Neural crest cell (in vitro differentiated cells): ENCODE data around the gene LRRIQ4. TPM values are rescaled to one million over a fixed set of nuclear protein-coding genes. Genes with fewer than 3 reads are reported as not detected.

Experiments
- DNase-seq: peaks from one replicate; pipeline ENCODE4 v3.0.0; 2021; ENCODE audit warnings: low read depth, mixed read lengths, low spot score
- H3K27ac Mint-ChIP-seq: one replicate; pipeline ENCODE4 v1.8.0; 2021; ENCODE audit warnings: mild to moderate bottlenecking, mixed read lengths; ENCODE audit not compliant: unreplicated experiment
- H3K27me3 Mint-ChIP-seq: 2 replicates; pipeline ENCODE4 v1.8.0; 2021; ENCODE audit warnings: low read depth, mild to moderate bottlenecking, mixed read lengths
- H3K36me3 Mint-ChIP-seq: 2 replicates; pipeline ENCODE4 v1.8.0; 2021; ENCODE audit warnings: low read depth, mild to moderate bottlenecking, mixed read lengths
- H3K4me1 Mint-ChIP-seq: 2 replicates; pipeline ENCODE4 v1.8.0; 2021; ENCODE audit warnings: mixed read lengths
- H3K4me3 Mint-ChIP-seq: one replicate; pipeline ENCODE4 v1.8.0; 2021; ENCODE audit warnings: mild to moderate bottlenecking, mixed read lengths
- H3K9me3 Mint-ChIP-seq: 2 replicates; pipeline ENCODE4 v1.8.0; 2021; ENCODE audit warnings: mixed read lengths
- total RNA-seq: library from RNA; stranded (reverse); gene quantifications from 2 replicates; pipeline ENCODE4 v1.2.1, GENCODE V29; 2021
- TF ChIP-seq, protein P1 (sequence below): fragments of 200-600 bp; sonication (generic); conservative IDR thresholded peaks from 2 replicates; pipeline ENCODE4 v1.5.0; 2021; ENCODE audit warnings: antibody characterized with exemption, mild to moderate bottlenecking

LRRIQ4 gene
- total RNA-seq, 1 donor from 2014 or later = 0.12 TPM

GRCh38 chr3:169836078-169836941 lies 23.6 kb downstream of the LRRIQ4 start:
- DNase-seq = no peak
- Mint-ChIP-seq H3K9me3 (peaks cover 3% of the 10 kb centered on the region), H3K27ac (peak overlapping the region; percentile 40), H3K27me3 (no peaks in the 10 kb centered on the region), H3K4me3 (no peak overlapping the region), H3K4me1 (peaks cover 11% of the 10 kb centered on the region), H3K36me3 (no peaks in the 10 kb centered on the region)
- TF ChIP-seq, protein P1, sequence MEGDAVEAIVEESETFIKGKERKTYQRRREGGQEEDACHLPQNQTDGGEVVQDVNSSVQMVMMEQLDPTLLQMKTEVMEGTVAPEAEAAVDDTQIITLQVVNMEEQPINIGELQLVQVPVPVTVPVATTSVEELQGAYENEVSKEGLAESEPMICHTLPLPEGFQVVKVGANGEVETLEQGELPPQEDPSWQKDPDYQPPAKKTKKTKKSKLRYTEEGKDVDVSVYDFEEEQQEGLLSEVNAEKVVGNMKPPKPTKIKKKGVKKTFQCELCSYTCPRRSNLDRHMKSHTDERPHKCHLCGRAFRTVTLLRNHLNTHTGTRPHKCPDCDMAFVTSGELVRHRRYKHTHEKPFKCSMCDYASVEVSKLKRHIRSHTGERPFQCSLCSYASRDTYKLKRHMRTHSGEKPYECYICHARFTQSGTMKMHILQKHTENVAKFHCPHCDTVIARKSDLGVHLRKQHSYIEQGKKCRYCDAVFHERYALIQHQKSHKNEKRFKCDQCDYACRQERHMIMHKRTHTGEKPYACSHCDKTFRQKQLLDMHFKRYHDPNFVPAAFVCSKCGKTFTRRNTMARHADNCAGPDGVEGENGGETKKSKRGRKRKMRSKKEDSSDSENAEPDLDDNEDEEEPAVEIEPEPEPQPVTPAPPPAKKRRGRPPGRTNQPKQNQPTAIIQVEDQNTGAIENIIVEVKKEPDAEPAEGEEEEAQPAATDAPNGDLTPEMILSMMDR = no peak

DNA sequence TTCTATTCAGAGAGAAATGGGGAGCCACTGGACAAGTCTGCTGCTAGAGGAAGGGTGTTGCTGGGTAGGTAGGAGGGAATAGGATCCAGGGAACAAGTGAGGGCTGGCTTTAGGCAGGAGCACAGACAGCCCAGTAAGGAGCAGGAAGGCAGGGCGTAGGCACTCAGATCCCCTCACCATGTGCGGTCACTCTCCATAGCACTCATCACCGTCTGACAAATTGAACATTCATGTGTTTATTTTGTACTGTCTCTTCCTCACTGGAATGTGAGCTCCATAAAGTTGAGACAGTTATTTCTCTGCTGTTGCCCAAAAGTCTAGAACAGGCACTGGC lies 24.2 kb downstream of the LRRIQ4 start:
- peaks cover 3% of the 10 kb centered on the region for H3K9me3 Mint-ChIP-seq
- no peaks in the 10 kb centered on the region for H3K27me3 Mint-ChIP-seq
- H3K4me3 Mint-ChIP-seq = no peak overlapping the region
- H3K36me3 Mint-ChIP-seq = no peaks in the 10 kb centered on the region
- peak overlapping the region; percentile 40 for H3K27ac Mint-ChIP-seq
- peaks cover 11% of the 10 kb centered on the region for H3K4me1 Mint-ChIP-seq
- DNase-seq = no peak
- TF ChIP-seq, protein P1 = no peak

GRCh38 chr3:169838511-169839030 lies 25.9 kb downstream of the LRRIQ4 start:
- Mint-ChIP-seq H3K9me3 (no peaks in the 10 kb centered on the region), H3K27ac (no peak overlapping the region), H3K4me3 (no peak overlapping the region), H3K27me3 (no peaks in the 10 kb centered on the region), H3K4me1 (peaks cover 11% of the 10 kb centered on the region), H3K36me3 (no peaks in the 10 kb centered on the region)
- DNase-seq = no peak
- TF ChIP-seq, protein P1 = no peak

DNA sequence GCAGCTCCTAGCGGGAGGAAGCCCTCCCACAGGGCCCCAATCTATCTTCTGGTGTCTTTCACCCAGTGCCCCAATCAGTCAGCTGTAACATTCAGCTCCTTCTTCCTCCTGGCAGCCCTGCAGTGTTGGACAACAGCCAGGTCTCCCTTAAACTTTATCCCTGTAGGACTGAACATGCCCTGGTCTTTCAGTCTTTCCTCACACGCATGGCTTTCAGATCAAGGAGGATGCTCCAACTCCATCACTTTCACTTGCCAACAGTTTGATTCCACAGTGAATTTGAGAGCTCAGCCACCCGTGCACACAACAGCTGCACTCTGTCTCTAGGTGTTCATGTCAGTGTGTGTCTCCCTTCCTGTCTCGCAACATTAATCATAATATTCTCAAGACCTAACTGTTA lies 28.5 kb downstream of the LRRIQ4 start:
- Mint-ChIP-seq H3K4me1 (peaks cover 7% of the 10 kb centered on the region), H3K27me3 (no peaks in the 10 kb centered on the region), H3K36me3 (no peaks in the 10 kb centered on the region), H3K27ac (no peak overlapping the region), H3K9me3 (no peaks in the 10 kb centered on the region), H3K4me3 (no peak overlapping the region)
- no peak for DNase-seq
- TF ChIP-seq, protein P1 = no peak

DNA sequence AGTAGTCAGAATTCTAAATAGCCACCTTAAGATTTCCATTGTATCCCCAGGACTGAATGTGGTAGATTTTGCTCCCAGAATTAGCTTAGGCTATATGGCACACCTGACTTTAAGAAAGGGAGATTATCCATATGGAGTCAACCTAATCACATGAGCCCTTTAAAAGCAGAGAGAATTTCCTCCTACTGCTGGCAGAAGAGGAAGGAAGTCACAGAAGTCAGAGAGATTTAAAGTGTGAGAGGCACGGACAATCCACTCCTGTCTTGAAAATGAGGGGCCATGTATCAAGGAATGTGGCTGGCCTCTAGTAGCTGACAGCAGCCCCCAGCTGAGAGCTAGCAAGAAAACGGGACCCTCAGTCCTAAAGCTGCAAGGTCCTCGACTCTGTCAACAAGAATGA lies 30.3 kb downstream of the LRRIQ4 start:
- H3K27ac Mint-ChIP-seq = no peak overlapping the region
- no peak for DNase-seq
- TF ChIP-seq, protein P1 = no peak

More for the DNA sequence above, 30.3 kb downstream of the LRRIQ4 start:
- Mint-ChIP-seq H3K36me3 (no peaks in the 10 kb centered on the region), H3K4me1 (no peaks in the 10 kb centered on the region), H3K27me3 (no peaks in the 10 kb centered on the region), H3K4me3 (no peak overlapping the region), H3K9me3 (no peaks in the 10 kb centered on the region)
